ENCODE data around the gene MIPOL1.
"Not testable (repeated sequence)": the region's sequence is repeated elsewhere in the genome, so short reads cannot be mapped to it uniquely, and the experiment has no call there.

MIPOL1 gene

GRCh38 chr14:37179896-37180502 lies 17.7 kb upstream of the MIPOL1 start:
- no peaks in the 10 kb centered on the region for H3K4me1 Mint-ChIP-seq
- peaks cover 5 to 6% of the 10 kb centered on the region in 2 donors for H3K9me3 Mint-ChIP-seq
- ATAC-seq (no peak), DNase-seq (no peak)
- H3K27ac Mint-ChIP-seq: no peak overlapping the region
- no peaks in the 10 kb centered on the region for H3K27me3 Mint-ChIP-seq
- H3K4me3 Mint-ChIP-seq: no peak overlapping the region

GRCh38 chr14:37180886-37181285 lies 16.9 kb upstream of the MIPOL1 start:
- H3K4me1 Mint-ChIP-seq, ATAC-seq, DNase-seq, H3K27ac Mint-ChIP-seq, H3K9me3 Mint-ChIP-seq, H3K4me3 Mint-ChIP-seq, H3K27me3 Mint-ChIP-seq: not testable (repeated sequence)

GRCh38 chr14:37181441-37181840 lies 16.3 kb upstream of the MIPOL1 start:
- Mint-ChIP-seq H3K27ac (no peak overlapping the region), H3K4me1 (no peaks in the 10 kb centered on the region), H3K27me3 (no peaks in the 10 kb centered on the region), H3K9me3 (peaks cover 5 to 6% of the 10 kb centered on the region in 2 donors), H3K4me3 (no peak overlapping the region)
- DNase-seq (no peak), ATAC-seq (no peak)

GRCh38 chr14:37184520-37184919 lies 13.2 kb upstream of the MIPOL1 start:
- H3K4me1 Mint-ChIP-seq, ATAC-seq, H3K27ac Mint-ChIP-seq, H3K4me3 Mint-ChIP-seq, H3K27me3 Mint-ChIP-seq, DNase-seq: not testable (repeated sequence)
- H3K9me3 Mint-ChIP-seq: peaks cover 9 to 14% of the 10 kb centered on the region in 2 donors

- ATAC-seq (no peak), DNase-seq (no peak)
- H3K4me1 Mint-ChIP-seq: no peaks in the 10 kb centered on the region
- peaks cover 20 to 25% of the 10 kb centered on the region in 2 donors for H3K9me3 Mint-ChIP-seq
- H3K4me3 Mint-ChIP-seq: no peak overlapping the region
- H3K27me3 Mint-ChIP-seq: no peaks in the 10 kb centered on the region
- no peak overlapping the region for H3K27ac Mint-ChIP-seq
Measured at GRCh38 chr14:37185670-37186069, 12.1 kb upstream of the MIPOL1 start.

- DNase-seq (no peak), ATAC-seq (no peak)
- no peaks in the 10 kb centered on the region for H3K4me1 Mint-ChIP-seq
- no peak overlapping the region for H3K4me3 Mint-ChIP-seq
- H3K27ac Mint-ChIP-seq: no peak overlapping the region
- peaks cover 23 to 27% of the 10 kb centered on the region in 2 donors for H3K9me3 Mint-ChIP-seq
- H3K27me3 Mint-ChIP-seq: no peaks in the 10 kb centered on the region
Measured at GRCh38 chr14:37186865-37187264, 10.9 kb upstream of the MIPOL1 start.

GRCh38 chr14:37187294-37187693 lies 10.4 kb upstream of the MIPOL1 start:
- ATAC-seq (no peak), DNase-seq (no peak)
- peaks cover 23% of the 10 kb centered on the region in 2 donors for H3K9me3 Mint-ChIP-seq
- no peaks in the 10 kb centered on the region for H3K4me1 Mint-ChIP-seq
- H3K4me3 Mint-ChIP-seq: no peak overlapping the region
- no peak overlapping the region for H3K27ac Mint-ChIP-seq
- H3K27me3 Mint-ChIP-seq: no peaks in the 10 kb centered on the region

- not testable (repeated sequence) for DNase-seq, H3K4me3 Mint-ChIP-seq, ATAC-seq, H3K27me3 Mint-ChIP-seq, H3K27ac Mint-ChIP-seq, H3K4me1 Mint-ChIP-seq
- H3K9me3 Mint-ChIP-seq: peaks cover 21 to 22% of the 10 kb centered on the region in 2 donors
Measured at GRCh38 chr14:37187840-37188577, 9.7 kb upstream of the MIPOL1 start.

- H3K27me3 Mint-ChIP-seq, H3K4me3 Mint-ChIP-seq, H3K27ac Mint-ChIP-seq, DNase-seq, ATAC-seq, H3K4me1 Mint-ChIP-seq: not testable (repeated sequence)
- H3K9me3 Mint-ChIP-seq: peaks cover 21 to 22% of the 10 kb centered on the region in 2 donors
Measured at GRCh38 chr14:37189733-37190132, 8.0 kb upstream of the MIPOL1 start.

- DNase-seq: no peak
- no peak for ATAC-seq
- H3K27me3 Mint-ChIP-seq: peaks cover 33% of the 10 kb centered on the region
- H3K4me3 Mint-ChIP-seq: no peak overlapping the region
- H3K9me3 Mint-ChIP-seq: peaks cover 12 to 22% of the 10 kb centered on the region in 2 donors
- no peak overlapping the region for H3K27ac Mint-ChIP-seq
- peaks cover 13% of the 10 kb centered on the region for H3K4me1 Mint-ChIP-seq
Measured at GRCh38 chr14:37194698-37195097, 3.0 kb upstream of the MIPOL1 start.

- no peak for DNase-seq
- Mint-ChIP-seq H3K27ac (no peak overlapping the region), H3K27me3 (peaks cover 33% of the 10 kb centered on the region), H3K4me3 (no peak overlapping the region), H3K4me1 (peaks cover 13% of the 10 kb centered on the region), H3K9me3 (peaks cover 5 to 15% of the 10 kb centered on the region in 2 donors)
- no peak for ATAC-seq
Measured at GRCh38 chr14:37195327-37195726, 2.4 kb upstream of the MIPOL1 start.

- Mint-ChIP-seq H3K9me3 (peaks cover 0 to 9% of the 10 kb centered on the region in 2 donors), H3K27ac (no peak overlapping the region), H3K27me3 (peaks cover 33% of the 10 kb centered on the region), H3K4me1 (peaks cover 13% of the 10 kb centered on the region), H3K4me3 (peak overlapping the region; percentile 78 to 80)
- no peak for DNase-seq
- ATAC-seq: no peak
Measured at GRCh38 chr14:37196604-37197420, 925 bp upstream of the MIPOL1 start.

- peak overlapping the region; percentile 78 to 80 for H3K4me3 Mint-ChIP-seq
- DNase-seq: no peak
Measured at GRCh38 chr14:37198273-37198598, 499 bp downstream of the MIPOL1 start.

GRCh38 chr14:37198907-37199306 lies 1.2 kb downstream of the MIPOL1 start:
- ATAC-seq: no peak
- H3K27me3 Mint-ChIP-seq: peaks cover 33% of the 10 kb centered on the region
- no peak overlapping the region for H3K27ac Mint-ChIP-seq
- peaks cover 0 to 5% of the 10 kb centered on the region in 2 donors for H3K9me3 Mint-ChIP-seq
- H3K4me3 Mint-ChIP-seq: no peak overlapping the region
- peaks cover 13% of the 10 kb centered on the region for H3K4me1 Mint-ChIP-seq
- no peak for DNase-seq

More at GRCh38 chr14:37198273-37198598, 499 bp downstream of the MIPOL1 start:
- Mint-ChIP-seq H3K9me3 (peaks cover 0 to 5% of the 10 kb centered on the region in 2 donors), H3K27ac (no peak overlapping the region), H3K4me1 (peaks cover 13% of the 10 kb centered on the region), H3K27me3 (peaks cover 33% of the 10 kb centered on the region)
- ATAC-seq: no peak

GRCh38 chr14:37201724-37202123 lies 4.0 kb downstream of the MIPOL1 start:
- H3K4me3 Mint-ChIP-seq: no peak overlapping the region
- ATAC-seq (no peak), DNase-seq (no peak)
- H3K27me3 Mint-ChIP-seq: peaks cover 20% of the 10 kb centered on the region
- peak overlapping the region in 1 of 2 donors; percentile 71 for H3K27ac Mint-ChIP-seq
- H3K4me1 Mint-ChIP-seq: peaks cover 13% of the 10 kb centered on the region
- H3K9me3 Mint-ChIP-seq: peaks cover 0 to 24% of the 10 kb centered on the region in 2 donors

GRCh38 chr14:37202265-37202664 lies 4.5 kb downstream of the MIPOL1 start:
- DNase-seq (no peak), ATAC-seq (no peak)
- peaks cover 12% of the 10 kb centered on the region for H3K4me1 Mint-ChIP-seq
- peaks cover 0 to 29% of the 10 kb centered on the region in 2 donors for H3K9me3 Mint-ChIP-seq
- no peak overlapping the region for H3K4me3 Mint-ChIP-seq
- H3K27ac Mint-ChIP-seq: no peak overlapping the region
- H3K27me3 Mint-ChIP-seq: peaks cover 16% of the 10 kb centered on the region
